Measurements from ENCODE around the gene ATG2A.

ATG2A gene

GRCh38 chr11:64905516-64906313, 11.3 kb downstream of the ATG2A start:
- Histone ChIP-seq H3K4me3 (no peak overlapping the region), H3K27ac (no peak overlapping the region)
- DNase-seq (ENCODE audit: low spot score) = no peak
- TF ChIP-seq CTCF (IDR thresholded peaks at IDR 0.05) = no peak

- Histone ChIP-seq H3K4me3 (no peak overlapping the region), H3K27ac (no peak overlapping the region)
- no peak for TF ChIP-seq CTCF (IDR thresholded peaks at IDR 0.05)
- DNase-seq (ENCODE audit: low spot score) = no peak
These were observed 13.6 kb downstream of the ATG2A start for GRCh38 chr11:64903291-64903833.

GRCh38 chr11:64902102-64902900, 14.7 kb downstream of the ATG2A start:
- no peak overlapping the region for H3K4me3 ChIP-seq
- DNase-seq (ENCODE audit: low spot score) = no peak
- TF ChIP-seq CTCF (IDR thresholded peaks at IDR 0.05) = no peak
- no peak overlapping the region for H3K27ac ChIP-seq

- no peak for DNase-seq (ENCODE audit: low spot score)
- no peak overlapping the region for H3K4me3 ChIP-seq
- TF ChIP-seq CTCF (IDR thresholded peaks at IDR 0.05) = no peak
- H3K27ac ChIP-seq = no peak overlapping the region
These were observed 16.2 kb downstream of the ATG2A start for GRCh38 chr11:64900774-64901173.

GRCh38 chr11:64900263-64900678, 16.7 kb downstream of the ATG2A start:
- Histone ChIP-seq H3K4me3 (no peak overlapping the region), H3K27ac (no peak overlapping the region)
- no peak for TF ChIP-seq CTCF (IDR thresholded peaks at IDR 0.05)
- DNase-seq (ENCODE audit: low spot score) = no peak

- Histone ChIP-seq H3K27ac (no peak overlapping the region), H3K4me3 (no peak overlapping the region)
- TF ChIP-seq CTCF (IDR thresholded peaks at IDR 0.05) = no peak
- DNase-seq (ENCODE audit: low spot score) = no peak
These were observed 18.5 kb downstream of the ATG2A start for GRCh38 chr11:64898541-64898940.
